DMS79 (cell line): Measurements from ENCODE around the gene FAM210B.
"Not testable (repeated sequence)": the region's sequence is repeated elsewhere in the genome, so short reads cannot be mapped to it uniquely, and the experiment has no call there.

Source experiments
- DNase-seq: peaks from one replicate; lab custom pipeline; 2025; lab: John Stamatoyannopoulos, UW

Gene FAM210B

GRCh38 chr20:56358600-56359211 is at the start of gene FAM210B:
FAM210B (plus strand) TSS chr20:56358974; CDS start chr20:56359006, 32 bp downstream.
- peak; percentile 60 for DNase-seq

DNA sequence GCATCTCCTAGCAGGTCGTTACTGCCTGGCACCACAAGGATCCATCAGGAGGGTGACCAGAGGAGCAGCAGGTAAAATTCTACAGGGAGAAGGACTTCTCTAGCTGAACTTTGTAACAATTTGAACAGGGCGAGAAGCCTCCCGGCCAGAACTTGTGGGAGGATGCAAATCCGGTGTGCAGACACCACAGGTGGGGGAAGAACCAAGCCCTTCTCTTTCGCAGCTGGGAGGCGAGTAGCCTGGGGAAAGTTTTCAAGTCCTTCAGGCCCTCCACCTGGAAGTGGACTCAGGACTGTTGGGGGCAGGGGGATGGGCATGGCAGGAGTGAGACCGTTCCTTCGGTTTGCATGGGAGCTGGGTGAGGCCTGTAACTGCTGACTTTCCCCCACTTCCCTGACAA is 42.7 kb upstream of the FAM210B start:
- DNase-seq, result no peak

GRCh38 chr20:56316483-56316882 is 42.3 kb upstream of the FAM210B start:
- DNase-seq, result no peak

- no peak for DNase-seq
Observed at GRCh38 chr20:56322681-56323080, 36.1 kb upstream of the FAM210B start.

GRCh38 chr20:56323206-56323605 is 35.6 kb upstream of the FAM210B start:
- no peak for DNase-seq

DNA sequence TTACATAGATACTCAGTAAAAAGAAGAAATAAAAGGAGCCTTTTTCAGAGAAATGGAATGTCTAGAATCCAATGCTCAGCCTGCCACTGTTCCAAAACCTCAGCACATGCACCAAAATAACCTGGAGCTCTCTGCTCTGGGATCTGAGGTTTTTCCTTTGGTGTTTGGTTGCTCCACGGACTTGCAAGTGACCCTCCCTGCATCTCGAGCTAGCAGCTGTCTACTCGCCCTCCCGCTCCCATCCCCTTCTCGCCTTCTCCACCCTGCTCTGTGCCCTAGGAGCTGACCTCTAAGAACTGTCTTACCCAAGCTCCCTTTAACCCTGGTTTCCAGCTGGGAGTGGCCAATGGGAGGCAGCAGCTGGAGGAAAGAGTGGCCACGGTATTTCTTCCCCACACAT is 35.1 kb upstream of the FAM210B start:
- no peak for DNase-seq

- DNase-seq, result no peak
Observed at GRCh38 chr20:56324806-56325205, 34.0 kb upstream of the FAM210B start.

GRCh38 chr20:56328861-56329260 is 29.9 kb upstream of the FAM210B start:
- no peak for DNase-seq

DNA sequence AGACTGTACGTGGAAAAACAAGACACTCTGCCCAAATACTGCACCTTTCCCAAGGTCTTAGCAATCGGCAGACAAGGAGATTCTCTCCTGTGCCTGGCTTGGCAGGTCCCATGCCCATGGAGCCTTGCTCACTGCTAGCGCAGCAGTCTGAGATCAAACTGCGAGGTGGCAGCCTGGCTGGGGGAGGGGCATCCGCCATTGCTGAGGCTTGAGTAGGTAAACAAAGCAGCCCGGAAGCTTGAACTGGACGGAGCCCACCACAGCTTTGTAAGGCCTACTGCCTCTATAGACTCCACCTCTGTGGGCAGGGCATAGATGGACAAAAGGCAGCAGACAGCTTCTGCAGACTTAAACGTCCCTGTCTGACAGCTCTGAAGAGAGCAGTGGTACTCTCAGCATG is 22.1 kb upstream of the FAM210B start:
- DNase-seq, result not testable (repeated sequence)

DNA sequence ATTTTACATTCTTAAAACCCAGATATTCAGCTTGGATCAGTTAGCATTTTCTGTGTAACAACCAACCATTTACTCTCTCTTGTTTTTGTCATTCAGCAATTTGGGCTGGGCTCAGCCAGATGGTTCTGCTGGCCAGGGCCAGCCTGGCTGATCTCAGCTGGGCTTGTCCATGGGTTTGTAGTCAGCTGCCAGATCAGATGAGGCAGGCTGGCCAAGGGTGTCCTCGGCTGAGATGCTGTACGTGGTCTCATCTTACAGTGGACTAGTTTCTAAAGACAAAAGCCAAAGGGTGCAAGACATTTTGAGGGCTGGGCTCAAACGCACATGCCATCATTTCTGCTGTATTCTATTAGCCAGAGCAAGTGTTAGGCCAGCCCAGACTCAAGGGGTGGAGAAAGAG is 16.0 kb upstream of the FAM210B start:
- no peak for DNase-seq

DNA sequence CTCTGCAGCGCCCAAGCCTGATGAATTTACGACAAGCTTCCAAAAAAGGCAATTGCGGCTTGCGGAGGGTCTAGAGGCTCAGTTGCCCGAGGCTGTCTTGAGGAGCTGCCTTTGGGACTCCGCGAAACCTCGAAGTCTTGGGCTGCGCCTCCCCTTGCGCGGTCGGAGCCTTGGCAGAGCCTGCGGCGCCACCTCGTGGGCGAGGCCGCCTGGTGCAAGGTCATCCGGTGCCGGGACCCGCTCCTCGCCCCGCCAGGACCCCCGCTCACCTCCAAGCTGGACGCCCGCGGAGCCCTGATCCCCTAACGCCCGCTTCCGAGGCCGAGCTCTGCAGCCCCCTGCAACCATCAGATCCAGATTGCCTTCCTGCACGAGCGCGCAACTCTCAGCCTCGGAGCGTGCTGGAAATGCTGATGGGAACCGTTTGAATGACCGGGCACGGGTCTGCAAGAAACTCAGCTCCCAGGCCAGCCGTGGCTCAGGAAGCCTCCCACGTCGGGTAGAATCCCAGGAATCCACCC is 14.9 kb upstream of the FAM210B start:
- DNase-seq, result no peak

- DNase-seq, result no peak
Observed at GRCh38 chr20:56345911-56346310, 12.9 kb upstream of the FAM210B start.

- DNase-seq, result no peak
Observed at GRCh38 chr20:56347628-56348304, 11.0 kb upstream of the FAM210B start.

DNA sequence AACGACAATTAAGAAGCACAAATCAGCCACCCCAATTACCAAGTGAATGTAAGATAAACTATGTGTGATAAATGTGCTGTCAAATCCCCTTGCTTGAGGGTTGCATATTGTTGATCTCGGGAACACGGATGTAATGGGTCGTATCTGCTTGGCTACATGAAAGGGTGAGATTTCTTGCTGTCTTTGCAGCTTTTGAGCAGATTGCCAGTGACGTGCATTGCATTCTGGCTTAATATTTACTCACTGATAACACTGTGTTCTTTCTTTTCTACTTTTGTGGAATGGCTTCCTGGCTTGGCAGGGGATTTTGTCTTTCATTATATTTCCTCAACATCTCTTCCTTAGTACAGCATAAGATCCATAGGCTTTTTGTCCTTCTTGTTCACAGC is 10.5 kb upstream of the FAM210B start:
- no peak for DNase-seq

- DNase-seq, result no peak
Observed at GRCh38 chr20:56348746-56349145, 10.0 kb upstream of the FAM210B start.

GRCh38 chr20:56350842-56351241 is 7.9 kb upstream of the FAM210B start:
- DNase-seq, result no peak

- DNase-seq, result no peak
Observed at GRCh38 chr20:56352345-56353055, 6.3 kb upstream of the FAM210B start.

DNA sequence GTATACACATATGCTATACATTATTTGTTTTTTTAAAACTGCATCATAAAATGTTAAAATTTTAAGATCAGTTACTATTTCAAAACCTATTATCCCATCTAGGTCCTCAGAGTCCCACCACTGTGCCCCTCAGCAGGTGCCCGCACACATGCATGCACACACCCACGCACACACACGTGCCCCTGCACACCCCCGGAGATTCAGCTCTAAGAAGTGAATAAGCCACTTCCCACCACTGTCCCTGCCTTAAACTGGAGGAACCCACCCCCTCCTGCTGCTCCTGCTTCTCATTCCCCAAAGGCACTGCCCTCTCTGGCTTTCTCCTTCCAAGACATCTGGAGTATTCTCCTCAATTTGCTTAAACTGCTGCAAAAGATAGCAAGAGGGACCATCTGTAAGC is 5.4 kb upstream of the FAM210B start:
- no peak for DNase-seq

DNA sequence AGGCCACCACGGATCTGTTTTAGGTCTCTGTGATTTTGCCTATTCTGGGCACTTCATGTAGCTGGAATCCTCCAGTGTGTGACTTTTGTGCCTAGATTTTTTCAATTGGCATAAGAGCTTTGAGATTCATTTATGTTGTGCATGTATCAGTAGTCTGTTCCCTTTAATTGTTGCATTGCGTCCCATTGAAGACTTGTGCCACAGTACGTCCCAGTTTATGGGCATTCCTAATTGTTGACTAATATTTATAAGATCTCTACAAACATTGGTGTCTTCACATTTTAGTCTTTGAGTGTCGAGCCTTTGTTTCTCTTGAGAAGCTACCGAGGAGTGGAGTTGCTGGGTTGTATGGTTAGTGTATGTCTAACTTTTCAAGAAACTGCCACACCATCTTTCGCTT is 704 bp upstream of the FAM210B start:
- no peak for DNase-seq

GRCh38 chr20:56359212-56360132 is 698 bp downstream of the FAM210B start:
- DNase-seq, result peak; percentile 55

DNA sequence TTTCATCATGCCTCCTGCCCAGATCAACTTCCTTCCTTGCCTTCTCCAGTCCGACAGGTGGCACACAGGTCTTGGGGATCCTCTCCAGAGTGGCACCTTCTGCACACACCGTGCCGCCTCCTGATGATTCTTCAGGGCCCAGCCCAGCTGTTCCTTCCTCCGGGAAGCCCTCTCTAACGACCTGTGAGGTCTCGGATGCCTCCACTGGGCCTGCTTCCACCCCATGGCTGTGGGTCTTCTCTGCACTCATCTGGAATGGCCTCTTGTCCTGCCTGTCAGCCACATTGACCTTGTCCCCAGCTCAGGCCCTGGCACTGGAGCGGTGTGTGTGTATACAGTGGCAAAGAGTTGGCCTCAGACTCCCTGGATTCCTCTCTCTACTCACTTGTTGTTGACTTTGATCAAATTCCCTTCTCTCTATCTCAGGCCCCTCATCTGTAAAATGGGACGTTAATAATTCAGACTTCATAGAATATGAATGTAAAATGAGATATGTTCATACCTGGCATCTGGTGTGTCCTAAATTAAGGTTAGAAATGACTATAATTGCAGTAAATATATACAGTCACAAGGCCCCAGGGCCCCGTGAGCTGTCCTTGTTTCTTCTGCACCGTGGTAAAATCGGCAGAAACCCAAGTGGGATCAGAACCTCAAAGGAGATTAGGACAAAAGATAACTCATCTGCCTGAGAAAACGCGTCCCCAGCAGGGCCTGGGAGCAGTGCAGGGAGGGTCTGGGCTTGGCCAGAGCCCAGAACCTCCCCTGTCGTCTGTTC is 1.5 kb downstream of the FAM210B start:
- DNase-seq, result peak; percentile 22
